GM21423 (cell line): ENCODE measurements around the gene SERPINA10.

Experiments used
- ATAC-seq: cut with Tn5 transposase; IDR thresholded peaks from one replicate; pipeline ENCODE4 v1.9.1; 2021; ENCODE audit warnings: mild to moderate bottlenecking, moderate library complexity; ENCODE audit not compliant: unreplicated experiment

SERPINA10 gene

GRCh38 chr14:94292872-94293577 is at the start of gene SERPINA10:
Gene SERPINA10 (minus strand): TSS chr14:94293268. CDS start chr14:94290593, 2,675 bp downstream.
- ATAC-seq: no peak

GRCh38 chr14:94342334-94342934 is 49.4 kb upstream of the SERPINA10 start:
- ATAC-seq: no peak

GRCh38 chr14:94341656-94342333 is 48.7 kb upstream of the SERPINA10 start:
- ATAC-seq: no peak

- no peak for ATAC-seq
Measured at GRCh38 chr14:94340533-94340932, 47.5 kb upstream of the SERPINA10 start.

- ATAC-seq: no peak
Measured at GRCh38 chr14:94338023-94338422, 45.0 kb upstream of the SERPINA10 start.

GRCh38 chr14:94337274-94337673 is 44.2 kb upstream of the SERPINA10 start:
- ATAC-seq: no peak

- ATAC-seq: no peak
Measured at GRCh38 chr14:94334872-94335271, 41.8 kb upstream of the SERPINA10 start.

- ATAC-seq: no peak
Measured at GRCh38 chr14:94332587-94332986, 39.5 kb upstream of the SERPINA10 start.

- ATAC-seq: no peak
Measured at GRCh38 chr14:94332063-94332583, 39.1 kb upstream of the SERPINA10 start.

GRCh38 chr14:94331462-94331861 is 38.4 kb upstream of the SERPINA10 start:
- ATAC-seq: no peak

GRCh38 chr14:94330857-94331256 is 37.8 kb upstream of the SERPINA10 start:
- ATAC-seq: no peak

- no peak for ATAC-seq
Measured at GRCh38 chr14:94330432-94330831, 37.4 kb upstream of the SERPINA10 start.

- no peak for ATAC-seq
Measured at GRCh38 chr14:94329857-94330256, 36.8 kb upstream of the SERPINA10 start.

GRCh38 chr14:94328196-94328595 is 35.1 kb upstream of the SERPINA10 start:
- ATAC-seq: no peak

- no peak for ATAC-seq
Measured at GRCh38 chr14:94322648-94323570, 29.8 kb upstream of the SERPINA10 start, which contains the start of gene SERPINA6. Gene SERPINA6 (minus strand): TSS chr14:94323336. CDS start chr14:94314648, 8,688 bp downstream.

- ATAC-seq: no peak
Measured at GRCh38 chr14:94321421-94322271, 28.6 kb upstream of the SERPINA10 start.

GRCh38 chr14:94320243-94320642 is 27.2 kb upstream of the SERPINA10 start:
- no peak for ATAC-seq

GRCh38 chr14:94317259-94317658 is 24.2 kb upstream of the SERPINA10 start:
- no peak for ATAC-seq

- ATAC-seq: no peak
Measured at GRCh38 chr14:94316692-94317091, 23.6 kb upstream of the SERPINA10 start.

GRCh38 chr14:94314890-94315289 is 21.8 kb upstream of the SERPINA10 start:
- ATAC-seq: no peak
